Peyer's patch (tissue), 4 donors: ENCODE data around the gene CD300LB.

ENCODE experiments used
- CTCF ChIP-seq, 6 experiments: fragments of 450-650 bp in 4 of 6; fragments of 200-600 bp in 2 of 6; sonication (generic) in 1 of 6; IDR thresholded peaks; one replicate each; pipeline ENCODE4 v1.5.1; 2017 to 2019; ENCODE audit warnings: antibody characterized with exemption in 6 of 6, mild to moderate bottlenecking in 3 of 6, moderate library complexity in 1 of 6
- POLR2A ChIP-seq, 2 donors: fragments of 450-650 bp; IDR thresholded peaks; one replicate each; pipeline ENCODE4 v1.5.1; 2017; ENCODE audit warnings: antibody characterized with exemption in 2 of 2, mild to moderate bottlenecking in 2 of 2, moderate library complexity in 2 of 2

DNA sequence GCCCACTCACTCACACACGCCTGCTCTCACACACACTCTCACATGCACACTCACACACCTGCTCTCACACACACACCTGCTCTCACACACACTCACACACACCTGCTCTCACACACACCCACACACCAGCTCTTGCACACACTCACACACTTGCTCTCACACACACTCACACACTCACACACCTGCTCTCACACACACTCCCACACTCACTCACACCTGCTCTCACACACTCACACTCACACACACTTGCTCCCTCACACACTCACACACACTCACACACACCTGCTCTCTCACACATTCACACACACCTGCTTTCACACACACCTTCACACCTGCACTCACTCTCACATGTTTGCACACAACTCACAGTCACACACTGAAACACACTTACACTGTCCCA lies 32.1 kb upstream of the CD300LB start:
- TF ChIP-seq CTCF (IDR thresholded peaks at IDR 0.05) = no peak
- TF ChIP-seq POLR2A (IDR thresholded peaks at IDR 0.05) = no peak
